SIG-M5 treated with dmso at 0.1 percent for 504 hours (cell line): ENCODE measurements around the gene KBTBD8.

Experiments
- DNase-seq: peaks from one replicate; lab custom pipeline; 2025; ENCODE audit not compliant: unreplicated experiment; lab: John Stamatoyannopoulos, UW

KBTBD8 gene

DNA sequence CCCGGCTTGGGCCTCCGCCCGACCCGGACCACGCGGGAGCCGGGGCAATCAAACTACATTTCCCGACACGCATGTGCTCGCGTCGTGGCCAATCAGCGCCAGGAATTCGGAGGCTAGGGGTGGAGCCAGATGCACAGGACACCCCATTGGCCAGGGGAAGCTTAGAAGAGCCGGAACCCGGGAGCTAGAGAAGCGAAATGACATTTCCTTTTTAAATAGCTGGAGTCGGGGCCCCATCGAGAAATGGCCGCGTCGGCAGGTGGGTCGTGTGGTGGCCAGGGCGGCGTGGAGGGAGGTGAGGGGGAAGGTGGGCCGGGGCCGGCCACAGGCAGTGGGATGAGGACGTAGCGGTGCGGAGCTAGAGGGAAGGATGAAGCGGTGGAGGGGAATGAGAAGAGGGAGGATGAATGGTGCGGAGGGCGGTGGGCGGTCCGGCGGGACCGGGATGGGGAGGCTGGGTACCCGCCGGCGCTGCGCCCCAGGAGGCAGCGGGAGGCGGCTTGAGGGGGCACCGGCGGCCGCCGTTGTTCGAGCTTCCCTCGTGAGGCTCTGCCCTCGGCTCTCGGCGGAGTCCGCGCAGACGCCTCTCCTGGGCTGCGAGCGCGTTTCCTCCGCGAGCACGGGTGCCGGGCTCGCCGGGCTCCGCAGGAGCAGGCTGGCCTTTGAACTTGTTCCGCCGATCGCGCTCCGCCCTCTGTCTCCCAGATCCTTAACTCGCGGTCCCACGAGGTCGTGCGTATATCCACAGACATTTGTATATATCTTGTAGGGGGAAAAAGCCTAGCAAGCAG lies at the start of gene KBTBD8:
TSS of gene KBTBD8 (plus strand) at position 195 of the 791 bp plus-strand sequence. CDS start at position 244, 49 bp downstream.
- peak; percentile 98 for DNase-seq

GRCh38 chr3:66948838-66949237 lies 49.3 kb upstream of the KBTBD8 start:
- DNase-seq = no peak

DNA sequence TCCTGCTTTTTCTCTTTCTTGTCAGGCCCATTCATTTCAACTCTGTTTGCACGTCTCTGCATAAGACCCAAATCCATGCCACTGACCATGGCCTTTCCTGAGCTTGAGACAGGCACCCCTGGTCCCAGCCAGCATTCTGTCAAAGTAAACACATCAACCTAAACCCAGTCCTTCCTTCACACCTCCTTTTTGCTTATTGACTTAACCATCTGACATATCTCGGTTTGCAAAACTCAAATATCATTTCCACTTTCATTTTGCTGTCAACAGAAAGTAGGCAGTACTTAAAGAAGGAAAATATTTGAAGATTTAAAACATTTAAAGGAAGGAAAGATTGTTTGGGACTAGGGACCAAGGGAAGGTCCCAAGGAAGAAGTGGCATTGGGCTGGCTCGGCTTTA lies 48.2 kb upstream of the KBTBD8 start:
- no peak for DNase-seq

DNA sequence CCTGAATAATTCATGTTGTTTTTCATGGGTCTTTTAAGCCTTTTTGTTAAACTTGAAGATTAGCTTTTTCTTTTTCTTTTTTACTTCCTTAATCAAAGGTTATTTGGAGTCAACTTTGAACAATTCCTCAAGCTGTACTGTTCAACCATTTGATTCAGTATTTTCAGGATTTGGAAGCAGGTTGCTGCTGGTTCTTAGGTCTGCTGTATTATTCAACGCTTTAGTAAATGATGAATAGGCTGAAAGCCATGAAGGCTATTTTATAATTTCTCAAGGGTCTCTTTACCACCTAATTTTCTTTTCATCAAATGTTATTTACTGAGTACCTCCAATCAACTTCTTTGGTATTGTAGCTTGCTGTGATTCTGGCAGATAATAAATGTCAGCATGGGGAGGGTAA lies 45.8 kb upstream of the KBTBD8 start:
- DNase-seq = no peak

- no peak for DNase-seq
These were observed 44.1 kb upstream of the KBTBD8 start for GRCh38 chr3:66953934-66954445.

DNA sequence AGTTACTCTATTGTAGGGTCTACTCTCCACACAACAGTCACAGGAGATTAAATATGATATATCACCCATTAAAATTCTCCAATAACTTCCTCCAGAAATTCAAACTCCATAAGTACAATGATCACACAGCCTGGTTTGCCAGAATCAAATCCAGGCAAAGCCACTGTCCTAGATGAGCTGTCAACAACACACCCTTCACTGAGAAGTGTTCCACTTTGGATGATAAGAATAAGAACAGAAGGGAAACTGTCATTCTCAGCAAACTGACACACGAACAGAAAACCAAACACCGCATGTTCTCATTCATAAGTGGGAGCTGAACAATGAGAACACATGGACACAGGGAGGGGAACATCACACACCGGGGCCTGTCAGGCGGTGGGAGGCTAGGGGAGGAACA lies 41.4 kb upstream of the KBTBD8 start:
- no peak for DNase-seq

DNA sequence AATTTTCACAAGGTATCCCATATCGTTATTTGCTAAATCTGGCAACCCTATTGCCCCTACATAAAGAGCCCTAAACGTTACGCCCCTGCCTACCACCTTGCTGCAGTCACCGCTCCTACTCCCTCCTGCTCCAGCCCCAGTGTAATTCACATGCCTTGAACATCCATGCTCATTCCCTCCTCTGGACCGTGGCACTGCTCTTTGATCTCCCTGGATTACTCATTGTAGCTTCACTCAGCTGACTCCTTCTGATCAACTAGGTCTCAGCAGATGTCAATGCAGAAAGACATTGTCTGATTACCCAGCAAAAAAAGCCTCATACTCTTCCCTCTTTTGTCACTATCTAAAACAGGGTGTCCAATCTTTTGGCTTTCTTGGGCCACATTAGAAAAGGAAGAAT lies 40.7 kb upstream of the KBTBD8 start:
- DNase-seq = no peak

DNA sequence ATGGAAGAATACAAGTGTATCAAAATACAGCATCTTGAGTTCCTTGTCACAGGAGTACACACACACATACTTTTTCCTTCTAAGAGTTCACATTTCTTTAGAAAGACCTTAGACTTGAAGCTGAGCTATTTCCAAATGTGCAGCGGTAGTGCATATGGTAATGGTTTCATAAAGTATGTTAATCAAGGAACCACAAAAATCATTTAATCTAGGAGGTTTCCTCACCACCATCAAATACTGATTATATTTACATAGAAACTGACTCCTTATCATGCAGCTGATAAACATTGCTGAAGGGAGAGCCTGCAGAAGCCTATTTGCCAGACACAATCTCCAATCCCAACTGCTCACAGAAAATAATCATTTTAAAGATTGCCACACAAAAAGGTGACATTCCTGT lies 40.0 kb upstream of the KBTBD8 start:
- DNase-seq = no peak

DNA sequence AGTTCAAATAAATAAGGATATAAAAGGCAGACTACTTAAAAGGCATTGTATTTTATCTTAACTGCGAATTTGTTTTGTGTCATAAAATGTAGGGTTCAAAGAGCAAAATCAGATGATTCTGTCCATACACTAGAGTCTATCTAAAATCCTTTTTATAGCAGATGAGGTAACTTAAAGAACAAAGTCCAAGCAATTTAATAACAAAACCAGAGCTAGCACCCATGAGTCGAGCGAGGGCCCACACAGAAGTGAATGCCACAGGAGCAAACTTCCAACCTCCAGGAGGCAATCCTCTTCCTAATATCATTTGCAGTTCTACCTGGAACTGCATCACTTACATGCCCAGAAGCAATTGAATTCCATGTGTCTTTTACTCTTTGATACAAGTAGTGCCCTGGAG lies 35.4 kb upstream of the KBTBD8 start:
- no peak for DNase-seq

DNA sequence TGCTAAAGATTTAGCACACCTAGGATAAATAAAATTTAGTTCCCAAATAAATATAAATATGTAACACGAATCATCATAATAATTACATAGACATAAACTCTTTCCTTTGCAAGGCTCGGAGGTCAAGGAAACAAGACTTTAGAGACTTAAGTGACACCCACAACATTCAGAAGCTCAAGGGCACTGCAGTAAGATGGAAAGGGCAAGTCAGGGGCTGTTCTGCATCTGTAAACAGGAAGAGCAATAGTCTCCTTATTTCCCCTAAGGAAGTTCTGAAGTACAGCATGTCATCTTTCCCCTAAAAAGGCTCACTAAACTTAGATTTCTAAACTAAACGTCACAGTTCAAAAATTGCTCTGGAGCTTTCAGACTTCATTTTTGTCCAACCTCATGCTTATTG lies 26.9 kb upstream of the KBTBD8 start:
- no peak for DNase-seq

- DNase-seq = peak; percentile 71
These were observed 26.1 kb upstream of the KBTBD8 start for GRCh38 chr3:66971891-66972551.

DNA sequence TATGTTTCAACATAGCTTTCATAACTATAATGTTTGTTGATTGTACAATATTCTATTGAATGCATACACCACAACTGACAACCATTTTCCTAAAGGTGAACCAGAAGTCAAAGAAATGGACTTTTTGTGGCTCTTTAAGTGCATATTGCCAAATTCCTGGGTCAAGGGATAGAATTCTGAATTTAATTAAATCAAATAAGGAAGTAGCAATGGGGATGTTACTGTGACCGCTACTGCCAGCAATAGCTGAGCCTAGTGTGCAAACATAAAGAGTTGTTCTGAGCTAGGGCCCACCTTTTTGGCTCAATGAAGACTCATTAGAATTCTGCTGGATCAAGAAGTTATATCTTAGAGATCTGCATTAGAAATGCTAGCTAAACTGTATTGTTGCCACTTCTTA lies 17.3 kb upstream of the KBTBD8 start:
- DNase-seq = no peak

- no peak for DNase-seq
These were observed 15.0 kb upstream of the KBTBD8 start for GRCh38 chr3:66983101-66983500.

DNA sequence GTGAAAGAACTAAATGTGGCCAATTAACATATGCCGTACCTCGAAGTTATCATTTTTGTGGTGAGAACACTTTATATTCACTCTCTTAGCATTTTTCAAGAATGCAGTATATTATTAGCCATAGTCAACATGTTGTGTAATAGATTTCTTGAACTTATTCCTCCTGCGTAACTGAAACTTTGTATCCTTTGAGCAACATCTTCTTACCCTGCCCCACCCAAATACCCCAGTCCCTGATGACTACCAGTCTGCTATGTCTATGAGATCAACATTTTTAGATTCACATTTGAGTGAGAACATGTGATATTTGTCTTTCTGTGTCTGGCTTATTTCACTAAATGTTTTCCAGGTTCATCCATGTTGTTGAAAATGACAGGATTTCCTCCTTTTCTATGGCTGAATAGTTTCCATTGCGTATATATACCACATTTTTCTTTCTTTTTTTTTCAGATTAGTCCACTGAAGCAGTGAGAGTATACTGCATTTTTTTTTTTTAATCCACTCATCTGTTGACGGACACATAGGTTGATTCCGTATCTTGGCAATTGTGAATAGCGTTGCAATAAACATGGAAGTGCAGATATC lies 12.7 kb upstream of the KBTBD8 start:
- DNase-seq = no peak

DNA sequence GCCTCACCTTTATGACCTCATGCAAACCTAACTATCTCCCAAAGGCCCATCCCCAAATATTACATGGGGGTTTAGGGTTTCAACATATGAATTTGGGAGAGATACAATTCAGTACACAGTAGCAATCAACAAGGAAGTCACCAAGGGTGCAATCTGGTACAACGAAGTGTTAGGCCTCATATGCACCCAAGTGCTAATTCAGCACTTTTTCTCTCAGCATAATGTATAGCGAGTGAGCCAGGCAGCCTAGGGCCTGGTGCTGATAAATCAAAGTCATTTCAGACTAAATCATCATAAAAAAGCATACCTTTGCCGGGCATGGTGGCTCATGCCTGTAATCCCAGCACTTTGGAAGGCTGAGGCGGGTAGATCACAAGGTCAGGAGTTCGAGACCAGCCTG lies 11.7 kb upstream of the KBTBD8 start:
- no peak for DNase-seq

DNA sequence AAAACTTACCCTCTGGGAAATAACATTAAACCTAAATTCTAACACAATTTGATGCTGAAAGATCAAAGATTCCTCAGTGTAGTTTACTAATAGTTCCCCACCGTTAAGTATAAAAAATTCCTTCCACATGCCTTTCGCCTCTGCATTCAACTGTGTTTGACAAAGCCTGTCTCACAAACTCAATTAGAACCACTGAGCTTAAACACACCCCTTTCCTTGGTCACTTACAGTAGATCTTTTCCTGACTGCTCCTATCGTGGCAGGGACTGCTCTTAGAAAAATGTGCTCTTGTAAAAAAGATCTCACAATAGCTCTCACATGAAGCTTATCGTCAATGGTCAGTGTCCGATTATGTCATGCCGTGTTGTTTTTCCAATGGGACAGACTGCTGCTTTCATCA lies 8.9 kb upstream of the KBTBD8 start:
- DNase-seq = no peak

- peak; percentile 19 for DNase-seq
These were observed 8.0 kb upstream of the KBTBD8 start for GRCh38 chr3:66989860-66990696.

- DNase-seq = peak; percentile 37
These were observed 6.6 kb upstream of the KBTBD8 start for GRCh38 chr3:66991459-66991858.

DNA sequence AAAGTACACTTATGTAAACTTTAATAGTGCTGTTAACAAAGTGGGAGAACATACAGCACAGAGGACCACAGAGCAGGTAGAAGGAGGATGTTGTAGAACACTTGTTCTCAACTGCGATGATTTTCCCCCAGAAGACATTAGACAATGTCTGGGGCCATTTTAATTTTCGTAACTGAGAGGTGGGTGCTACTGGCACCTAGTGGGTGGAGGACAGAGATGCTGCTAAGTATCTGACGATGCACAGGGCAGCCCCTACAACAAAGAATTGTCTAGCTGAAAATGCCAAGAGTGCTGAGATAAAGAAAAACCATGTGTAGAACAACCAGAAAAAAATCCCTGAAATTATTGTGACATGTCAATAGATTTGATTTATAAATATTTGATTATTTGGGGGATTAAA lies 5.0 kb upstream of the KBTBD8 start:
- no peak for DNase-seq

DNA sequence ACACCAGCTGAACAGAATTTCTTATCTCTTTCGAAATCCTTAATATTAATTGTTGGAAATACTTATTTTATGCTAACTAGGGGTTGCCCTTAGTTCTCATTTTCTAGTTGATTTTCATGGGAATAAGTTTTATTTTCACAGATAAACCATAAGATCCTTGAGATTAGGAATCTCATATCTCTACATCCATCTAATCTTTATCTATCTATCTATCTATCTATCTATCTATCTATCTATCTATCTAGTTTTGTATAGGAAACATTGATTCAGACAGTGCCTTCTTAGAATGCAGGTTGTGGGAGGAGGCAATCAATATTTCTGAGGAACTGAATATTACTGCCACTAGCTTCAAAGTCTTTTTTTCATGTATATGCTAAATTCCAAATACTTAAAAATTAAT lies 3.5 kb upstream of the KBTBD8 start:
- DNase-seq = no peak

DNA sequence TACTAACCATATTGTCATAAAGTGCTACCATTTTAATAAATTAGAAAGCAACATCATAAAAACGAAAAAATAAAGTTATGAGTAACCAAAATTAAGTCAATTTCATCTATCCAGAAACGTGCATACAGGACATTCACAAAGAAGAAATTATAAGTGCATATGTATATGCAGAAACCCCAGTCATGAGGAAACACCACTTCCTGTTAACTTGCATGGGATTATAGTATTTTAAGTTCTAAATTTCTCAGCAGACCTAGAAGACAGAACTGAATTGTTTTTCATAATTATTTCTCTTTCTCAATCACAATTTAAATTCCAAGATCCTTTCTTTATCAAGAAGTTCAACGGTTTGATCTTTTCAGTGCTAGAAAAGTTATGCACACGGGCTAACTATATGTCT lies 1.4 kb upstream of the KBTBD8 start:
- no peak for DNase-seq
